Stimulated activated naive CD4-positive, alpha-beta T cell (primary cell): ENCODE results near the gene SHC3.
"Not testable (repeated sequence)": the region's sequence is repeated elsewhere in the genome, so short reads cannot be mapped to it uniquely, and the experiment has no call there.

Source experiments
- DNase-seq, 6 experiments: peaks; one replicate each; lab custom pipeline; 2025; lab: John Stamatoyannopoulos, UW

Gene SHC3, protein sequence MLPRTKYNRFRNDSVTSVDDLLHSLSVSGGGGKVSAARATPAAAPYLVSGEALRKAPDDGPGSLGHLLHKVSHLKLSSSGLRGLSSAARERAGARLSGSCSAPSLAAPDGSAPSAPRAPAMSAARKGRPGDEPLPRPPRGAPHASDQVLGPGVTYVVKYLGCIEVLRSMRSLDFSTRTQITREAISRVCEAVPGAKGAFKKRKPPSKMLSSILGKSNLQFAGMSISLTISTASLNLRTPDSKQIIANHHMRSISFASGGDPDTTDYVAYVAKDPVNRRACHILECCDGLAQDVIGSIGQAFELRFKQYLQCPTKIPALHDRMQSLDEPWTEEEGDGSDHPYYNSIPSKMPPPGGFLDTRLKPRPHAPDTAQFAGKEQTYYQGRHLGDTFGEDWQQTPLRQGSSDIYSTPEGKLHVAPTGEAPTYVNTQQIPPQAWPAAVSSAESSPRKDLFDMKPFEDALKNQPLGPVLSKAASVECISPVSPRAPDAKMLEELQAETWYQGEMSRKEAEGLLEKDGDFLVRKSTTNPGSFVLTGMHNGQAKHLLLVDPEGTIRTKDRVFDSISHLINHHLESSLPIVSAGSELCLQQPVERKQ

DNA sequence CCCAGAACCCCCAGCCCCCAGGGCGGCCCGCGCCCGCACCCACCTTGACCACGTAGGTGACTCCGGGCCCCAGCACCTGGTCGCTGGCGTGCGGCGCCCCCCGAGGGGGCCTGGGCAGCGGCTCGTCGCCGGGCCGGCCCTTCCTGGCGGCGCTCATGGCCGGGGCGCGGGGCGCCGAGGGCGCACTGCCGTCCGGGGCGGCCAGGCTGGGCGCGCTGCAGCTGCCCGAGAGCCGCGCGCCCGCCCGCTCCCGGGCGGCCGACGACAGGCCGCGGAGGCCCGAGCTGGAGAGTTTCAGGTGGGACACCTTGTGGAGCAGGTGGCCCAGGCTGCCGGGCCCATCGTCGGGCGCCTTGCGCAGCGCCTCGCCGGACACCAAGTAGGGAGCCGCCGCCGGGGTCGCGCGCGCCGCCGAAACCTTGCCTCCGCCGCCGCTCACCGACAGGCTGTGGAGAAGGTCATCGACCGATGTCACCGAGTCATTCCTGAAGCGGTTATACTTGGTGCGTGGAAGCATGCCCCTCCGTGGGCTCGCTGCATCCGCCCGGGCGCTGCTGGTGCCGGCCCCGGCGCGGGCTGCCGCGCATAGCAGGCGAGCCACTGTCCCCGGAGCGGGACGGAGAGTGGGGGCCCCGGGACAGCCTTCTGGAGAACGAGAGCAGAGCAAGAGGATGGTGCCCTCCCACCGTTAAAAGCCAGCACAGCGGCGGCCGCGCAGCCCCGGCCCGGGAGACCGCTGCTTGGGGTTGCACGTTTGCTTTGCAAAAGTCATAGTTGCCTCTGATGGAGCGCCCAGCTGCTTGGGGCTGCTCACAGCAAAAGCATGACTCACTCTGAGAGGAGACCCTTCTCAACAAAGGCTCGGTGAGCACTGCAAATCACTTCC is at the start of gene SHC3:
Gene SHC3, minus strand, starts transcription at position 875 of the 886 bp plus-strand sequence. Its CDS starts 358 bp downstream, at position 517.
- no peak for DNase-seq

DNA sequence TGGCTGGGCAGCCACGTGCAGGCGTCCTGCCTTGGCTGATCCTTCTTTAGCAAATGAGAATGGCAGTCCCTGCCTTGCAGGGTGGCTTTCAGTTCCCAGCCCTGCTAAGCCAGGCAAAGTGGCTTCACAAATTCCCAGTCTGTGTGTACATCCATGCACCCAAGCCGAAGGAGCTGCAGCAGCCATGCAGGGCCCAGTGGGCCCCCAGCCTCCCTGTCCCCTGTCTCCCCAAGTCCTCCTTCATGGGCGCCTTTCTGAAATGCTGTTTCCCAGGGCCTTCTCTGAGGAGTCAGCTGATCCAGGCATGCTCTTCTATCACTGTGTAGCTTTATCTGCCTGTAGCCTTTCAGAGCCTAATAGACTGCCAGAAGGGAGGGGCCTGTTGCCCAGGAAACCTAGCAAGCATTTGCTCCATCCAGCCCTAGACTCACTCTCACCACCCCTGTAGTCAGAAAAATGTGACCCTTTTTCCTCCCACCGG is 47.4 kb upstream of the SHC3 start:
- DNase-seq, result no peak

DNA sequence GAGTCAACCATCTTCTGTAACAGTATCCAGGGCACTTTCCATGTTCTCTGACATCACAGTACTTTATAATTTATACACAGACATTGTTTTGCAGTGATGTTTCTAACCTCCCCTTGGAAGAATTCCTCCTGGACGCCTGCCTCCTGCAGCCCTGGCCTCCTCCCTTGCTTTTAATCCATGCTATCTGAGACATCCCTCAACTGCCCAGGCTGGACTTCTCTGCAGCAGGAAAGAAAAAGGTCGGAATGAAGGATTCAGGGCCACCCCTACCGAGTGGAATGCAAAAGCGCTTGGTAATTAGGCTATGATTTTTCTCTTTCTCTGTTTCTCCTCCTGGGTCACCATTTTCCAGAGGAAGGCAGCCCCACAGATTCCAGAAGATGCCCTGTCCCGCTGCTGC is 47.0 kb upstream of the SHC3 start:
- no peak for DNase-seq

DNA sequence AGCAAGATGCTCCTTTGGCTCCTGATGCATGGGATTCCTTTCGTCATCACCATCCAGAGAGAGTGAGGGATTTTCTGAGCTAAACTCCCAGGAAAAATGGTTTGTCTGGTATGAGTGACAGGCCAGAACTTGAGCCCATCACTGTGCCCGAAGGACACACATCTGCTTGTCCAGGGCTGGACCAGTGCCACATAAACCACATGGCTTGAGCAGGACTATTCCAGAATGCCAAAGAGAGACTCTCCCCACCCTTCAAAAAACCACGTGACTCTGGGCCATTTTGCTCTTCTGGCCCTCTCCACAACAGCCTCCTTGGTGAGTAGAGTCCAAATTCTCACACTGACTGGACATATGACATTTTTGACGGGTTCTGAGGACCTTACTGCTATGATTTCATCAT is 46.4 kb upstream of the SHC3 start:
- no peak for DNase-seq

DNA sequence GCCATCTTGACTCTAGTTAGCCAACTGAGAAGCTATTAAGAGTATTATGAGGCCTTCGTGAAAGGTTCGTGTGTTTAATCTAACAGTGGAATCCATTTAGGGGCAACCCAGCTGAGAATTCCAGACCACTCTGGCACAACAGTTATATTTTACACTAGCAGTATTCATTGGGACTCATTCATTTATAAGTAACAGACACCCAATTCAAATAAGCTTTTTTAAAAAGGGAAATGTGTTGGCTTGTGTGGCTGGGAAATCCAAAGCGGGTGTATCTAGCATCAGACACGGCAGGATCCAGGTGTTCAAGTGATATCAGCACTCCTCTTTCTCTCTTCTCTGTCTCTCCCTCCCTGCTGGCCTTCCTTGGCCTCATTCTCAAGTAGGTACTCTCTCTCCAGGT is 46.0 kb upstream of the SHC3 start:
- DNase-seq, result no peak

DNA sequence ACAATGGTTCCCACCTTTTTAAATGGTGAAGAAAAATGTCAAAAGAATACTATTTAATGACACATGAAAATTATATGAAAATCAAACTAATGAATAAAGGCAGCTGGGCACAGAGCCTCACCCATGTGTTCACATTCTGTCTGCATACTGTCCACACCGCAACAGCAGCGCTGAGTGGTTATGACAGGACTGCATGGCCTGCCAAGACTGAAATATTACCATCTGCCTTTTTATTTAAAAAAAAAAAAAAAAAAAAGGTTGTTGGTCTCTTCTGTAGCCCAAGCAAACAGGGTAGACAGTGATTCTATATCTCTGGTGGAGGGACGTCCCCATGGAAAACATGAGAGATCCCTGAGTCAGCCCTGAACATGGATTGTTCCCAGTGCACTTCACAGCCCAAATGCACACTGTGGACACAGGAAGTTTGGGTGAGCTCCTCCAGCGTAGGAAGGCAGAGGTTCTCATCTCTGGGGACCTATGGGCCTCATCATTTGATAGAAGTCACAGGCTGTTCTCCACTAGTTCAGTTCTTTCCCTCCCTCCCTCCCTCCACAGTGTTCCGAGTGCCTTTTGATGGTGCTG is 44.9 kb upstream of the SHC3 start:
- no peak for DNase-seq

DNA sequence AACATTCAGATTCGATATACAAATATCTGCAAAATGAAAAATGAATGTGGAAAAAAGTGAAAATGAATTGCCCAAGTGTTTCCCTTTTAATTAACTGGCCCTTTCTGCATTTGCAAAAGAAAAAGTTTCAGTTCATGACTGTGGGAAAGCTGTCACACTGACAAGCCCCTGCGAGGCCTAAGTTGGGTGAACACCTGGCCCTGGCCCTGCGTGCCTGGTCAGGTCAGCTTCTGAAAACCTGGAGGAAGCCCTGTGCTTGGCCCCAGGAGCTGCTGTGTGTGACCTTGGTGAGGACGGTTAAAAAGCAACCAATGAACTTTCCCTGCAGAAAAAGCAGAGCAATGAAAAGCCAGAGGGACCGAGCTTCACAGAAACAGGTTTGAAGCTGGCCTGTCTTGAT is 41.0 kb upstream of the SHC3 start:
- no peak for DNase-seq

DNA sequence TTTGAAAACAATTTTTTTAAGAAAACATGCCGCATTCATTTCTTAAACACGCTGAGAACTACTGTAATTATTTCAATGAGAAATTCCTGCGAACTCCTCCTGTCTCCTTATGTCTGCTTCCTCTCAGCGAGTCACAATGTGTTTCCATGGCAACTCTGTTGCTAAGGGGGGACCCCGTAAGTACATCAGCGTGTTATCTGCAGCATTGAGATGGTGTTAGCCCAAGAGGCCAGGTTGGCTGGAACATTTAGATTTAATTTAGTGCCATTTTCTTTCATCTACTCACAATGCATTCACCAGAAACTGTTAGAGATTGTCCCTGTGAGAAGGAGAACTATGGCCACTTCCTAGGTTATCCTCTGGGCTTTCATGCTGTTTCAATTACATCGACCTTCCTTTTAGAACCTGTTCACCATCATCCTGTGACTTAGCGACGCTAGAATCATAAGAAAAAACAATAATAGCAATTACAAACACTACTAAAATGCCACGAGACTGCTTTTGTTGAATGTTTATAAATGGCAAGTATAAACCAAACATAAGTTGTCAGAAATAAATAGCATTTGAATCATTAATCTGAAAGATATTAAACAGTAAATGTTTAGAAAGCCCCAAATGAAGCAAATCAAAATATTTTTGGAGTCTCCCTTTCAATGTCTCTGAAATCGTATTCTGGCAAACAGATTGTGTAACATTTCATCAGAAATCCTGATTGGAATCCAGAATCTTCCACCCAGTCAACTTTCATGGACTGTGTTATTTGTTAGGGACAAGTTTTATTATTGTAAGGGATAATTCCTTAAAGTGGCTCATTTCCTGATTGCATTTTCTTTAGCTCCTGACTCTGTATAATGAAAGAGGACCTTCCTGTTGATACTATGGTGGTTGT is 39.7 kb upstream of the SHC3 start:
- no peak for DNase-seq

DNA sequence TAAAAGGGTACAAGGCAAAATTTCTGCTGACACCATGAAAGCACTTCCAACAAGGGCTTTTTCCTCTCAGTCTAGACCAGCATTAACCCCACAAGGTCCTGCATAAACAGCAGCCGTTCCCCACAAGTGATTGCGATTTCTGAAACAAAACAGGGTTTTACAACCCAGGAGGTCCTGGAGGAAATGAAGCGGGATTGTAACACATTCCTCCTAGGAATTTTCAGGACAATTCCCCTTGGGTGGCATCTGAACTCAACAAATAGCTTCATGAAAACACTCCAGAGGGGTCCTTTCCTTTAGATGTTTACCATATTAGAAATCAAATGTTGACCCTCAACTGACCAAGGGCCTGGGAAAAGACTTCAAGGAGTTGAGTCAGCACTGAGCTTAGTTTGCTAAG is 36.7 kb upstream of the SHC3 start:
- DNase-seq, result no peak

DNA sequence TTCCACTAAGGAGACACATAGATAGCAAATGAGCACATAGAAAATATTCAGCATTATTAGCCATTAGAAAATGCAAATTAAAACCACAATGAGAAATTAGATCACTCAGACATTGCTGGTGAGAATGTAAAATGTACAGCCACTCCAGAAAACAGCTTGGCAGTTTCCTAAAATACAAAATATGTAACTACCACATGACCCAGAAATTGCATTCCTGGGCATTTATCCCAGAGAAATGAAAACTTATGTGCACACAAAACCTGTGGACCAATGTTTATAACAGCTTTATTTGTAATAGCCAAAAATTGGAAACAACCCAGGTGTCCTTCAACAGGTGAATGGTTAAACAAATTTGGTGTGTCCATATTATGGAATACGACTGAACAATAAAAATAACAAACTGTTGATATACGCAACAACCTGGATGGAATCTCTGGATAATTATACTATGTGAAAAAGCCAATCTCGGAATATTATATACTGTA is 34.8 kb upstream of the SHC3 start:
- DNase-seq, result no peak

DNA sequence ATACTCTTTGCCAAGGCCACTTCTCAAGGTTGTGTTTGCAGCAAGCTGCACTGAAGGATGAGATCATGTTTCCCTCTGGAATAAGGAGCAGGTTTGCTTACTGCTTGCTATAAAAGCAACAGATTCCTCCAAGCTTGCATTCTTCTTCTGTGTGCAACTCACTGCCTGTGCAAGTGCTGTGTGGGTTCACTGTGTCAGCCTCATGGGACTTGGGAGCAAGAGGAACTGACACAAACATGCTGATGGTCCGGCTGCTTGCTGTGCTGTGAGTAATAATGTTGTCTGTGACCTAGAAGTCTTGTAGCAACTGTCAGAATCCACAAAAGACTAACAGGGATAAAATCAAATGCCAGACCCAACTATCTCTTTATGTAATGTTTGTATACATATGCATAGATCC is 33.6 kb upstream of the SHC3 start:
- no peak for DNase-seq

DNA sequence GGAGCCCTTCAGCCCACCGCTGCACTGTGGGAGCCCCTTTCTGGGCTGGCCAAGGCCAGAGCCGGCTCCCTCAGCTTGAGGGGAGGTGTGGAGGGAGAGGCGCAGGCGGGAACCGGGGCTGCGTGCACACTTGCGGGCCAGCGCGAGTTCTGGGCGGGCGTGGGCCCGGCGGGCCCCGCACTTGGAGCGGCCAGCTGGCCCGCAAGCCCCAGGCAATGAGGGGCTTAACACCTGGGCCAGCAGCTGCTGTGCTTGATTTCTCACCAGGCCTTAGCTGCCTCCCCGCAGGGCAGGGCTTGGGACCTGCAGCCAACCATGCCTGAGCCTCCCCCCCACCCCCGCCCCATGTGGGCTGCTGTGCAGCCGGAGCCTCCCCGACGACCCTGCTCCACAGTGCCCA is 30.7 kb upstream of the SHC3 start:
- not testable (repeated sequence) for DNase-seq

DNA sequence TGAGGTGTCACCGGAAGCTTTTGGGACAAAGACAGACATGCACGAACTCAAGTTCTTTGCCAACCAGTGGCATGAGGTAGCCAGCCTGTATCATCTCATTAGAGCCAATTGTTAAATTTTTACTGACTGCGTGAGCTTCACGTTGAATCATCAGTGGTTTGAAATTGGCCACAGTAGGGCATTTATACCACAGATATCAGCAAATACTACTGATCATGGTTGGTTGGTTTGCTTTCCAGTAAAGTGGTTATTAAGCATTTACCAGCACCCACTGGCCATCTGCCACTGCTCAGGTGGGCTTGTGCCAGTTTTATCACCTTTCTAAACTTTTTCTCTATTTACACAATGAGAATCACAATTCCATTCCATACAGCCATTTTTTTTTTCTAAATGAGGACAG is 28.4 kb upstream of the SHC3 start:
- DNase-seq, result no peak

DNA sequence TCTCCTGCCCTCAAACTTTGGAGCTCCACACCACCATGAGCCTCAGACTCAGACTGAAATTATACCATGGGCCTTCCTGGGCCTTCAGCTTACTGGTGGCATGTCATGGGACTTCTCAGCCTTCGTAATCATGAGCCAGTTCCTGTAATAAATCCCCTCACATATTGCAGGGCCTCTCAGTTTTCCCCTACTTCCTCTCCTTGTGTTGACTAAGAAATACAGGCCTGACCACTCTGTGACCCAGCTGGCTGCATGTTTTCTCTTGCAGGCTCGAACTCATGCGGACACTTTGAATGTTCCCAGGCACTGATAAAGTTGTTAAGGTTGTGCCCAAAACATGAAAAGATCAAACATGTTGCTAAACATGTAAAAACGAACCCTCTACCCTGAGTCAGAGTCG is 26.2 kb upstream of the SHC3 start:
- no peak for DNase-seq

DNA sequence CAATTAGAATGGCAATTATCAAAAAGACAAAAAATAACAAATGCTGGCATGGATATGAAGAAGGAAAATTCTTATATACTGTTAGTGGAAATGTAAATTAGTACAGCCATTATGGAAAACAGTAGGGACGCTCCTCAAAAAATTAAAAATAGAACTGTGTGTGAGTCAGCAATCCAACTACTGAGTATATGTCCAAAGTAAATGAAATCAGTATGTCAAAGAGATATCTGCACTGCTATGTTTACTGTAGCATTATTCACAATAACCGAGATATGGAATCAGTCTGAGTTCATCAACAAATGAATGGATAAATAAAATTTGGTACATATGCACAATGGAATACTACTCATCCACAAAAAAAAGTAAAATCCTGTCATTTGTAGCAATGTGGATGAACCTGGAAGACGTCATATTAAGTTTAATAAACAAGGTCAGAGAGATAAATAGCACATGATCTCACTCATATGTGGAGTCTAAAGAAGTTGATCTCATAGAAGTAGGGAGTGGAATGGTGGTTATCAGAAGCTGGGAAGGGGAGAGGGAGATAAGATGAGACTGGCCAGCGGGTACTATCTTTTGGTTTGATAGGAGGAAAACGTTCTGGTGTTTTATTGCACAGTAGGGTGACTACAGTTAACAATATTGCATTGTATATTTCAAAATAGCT is 16.6 kb upstream of the SHC3 start:
- no peak for DNase-seq

DNA sequence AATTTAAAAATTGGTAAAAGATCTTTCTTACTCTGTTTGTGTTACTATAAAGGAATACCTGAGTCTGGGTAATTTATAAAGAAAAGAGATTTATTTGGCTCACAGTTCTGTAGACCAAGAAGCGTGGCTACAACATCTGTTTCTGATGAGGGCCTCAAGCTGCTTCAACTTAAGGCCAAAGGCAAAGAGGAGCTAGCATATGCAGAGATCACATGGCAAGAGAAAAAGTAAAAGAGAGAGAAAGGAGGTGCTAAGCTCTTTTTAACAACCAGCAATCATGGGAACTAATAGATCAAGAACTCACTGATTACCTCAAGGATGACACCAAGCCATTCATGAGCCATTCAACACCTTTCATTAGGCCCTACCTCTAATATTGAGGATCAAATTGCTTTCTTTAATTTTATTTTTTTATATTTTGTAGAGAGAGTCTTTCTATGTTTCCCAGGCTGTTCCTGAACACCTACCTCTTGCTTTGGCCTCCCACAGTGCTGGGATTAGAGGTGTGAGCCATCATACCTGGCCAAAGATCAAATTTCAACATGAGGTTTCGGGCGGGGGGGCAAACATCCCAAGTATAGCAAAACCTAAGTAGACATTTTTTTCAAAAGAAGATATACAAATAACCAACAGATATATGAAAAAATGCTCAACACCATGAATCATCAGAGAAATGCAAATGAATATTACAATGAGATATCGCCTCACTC is 16.0 kb upstream of the SHC3 start:
- no peak for DNase-seq

DNA sequence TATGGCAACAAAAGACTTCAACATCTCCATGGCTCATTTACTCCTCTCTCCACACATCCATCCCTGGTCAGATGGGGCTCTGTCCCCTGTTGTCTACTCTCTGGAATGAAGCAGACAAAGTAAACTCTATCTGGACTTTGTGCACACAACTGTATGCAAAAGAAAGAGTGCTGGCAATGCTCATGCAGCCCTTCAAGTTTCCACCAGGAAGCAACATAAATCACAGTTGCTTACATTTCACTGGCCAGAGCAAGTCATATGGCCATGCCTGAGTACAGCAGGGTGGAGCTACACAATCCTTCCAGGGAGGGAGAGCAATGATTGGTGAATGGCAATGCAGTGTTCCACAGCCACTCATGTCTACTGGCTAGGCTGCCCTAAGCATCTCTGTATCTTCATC is 12.4 kb upstream of the SHC3 start:
- DNase-seq, result no peak

DNA sequence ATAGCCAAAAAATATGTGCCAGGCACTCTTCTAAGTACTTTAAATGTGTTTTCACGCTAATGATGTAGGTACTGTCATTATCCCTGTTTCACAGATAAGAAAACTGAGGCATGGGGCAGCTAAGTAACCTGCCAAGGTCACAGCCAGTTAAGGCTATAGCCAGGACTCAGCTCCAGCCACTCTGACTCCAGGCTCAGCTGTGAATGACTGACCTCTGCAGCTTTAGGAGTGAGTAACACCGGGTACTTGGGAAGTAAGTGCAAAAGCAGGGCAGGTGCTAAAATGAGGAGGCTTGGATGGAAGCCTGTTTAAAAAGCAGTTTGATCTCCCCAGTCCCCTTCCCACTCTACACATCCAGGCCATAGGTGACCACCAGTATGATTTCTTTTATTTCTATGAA is 10.6 kb upstream of the SHC3 start:
- no peak for DNase-seq

DNA sequence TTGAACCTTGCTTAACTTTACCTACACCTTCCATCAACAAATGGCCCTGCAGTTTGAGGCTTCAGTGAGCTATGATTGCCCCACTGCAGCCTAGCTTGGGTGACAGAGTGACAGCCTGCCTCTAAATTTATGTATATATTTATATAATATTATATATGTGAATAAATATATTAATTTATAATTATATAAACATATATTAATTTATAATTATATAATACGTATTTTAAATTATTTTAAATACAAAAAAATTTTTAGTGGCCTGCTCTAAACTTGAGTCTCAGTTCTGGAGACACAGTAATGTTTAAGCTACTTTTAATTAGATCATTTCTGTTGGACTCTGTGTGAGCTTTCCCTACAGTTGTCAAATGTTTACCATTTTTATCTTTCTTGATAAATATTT is 9.3 kb upstream of the SHC3 start:
- DNase-seq, result no peak

DNA sequence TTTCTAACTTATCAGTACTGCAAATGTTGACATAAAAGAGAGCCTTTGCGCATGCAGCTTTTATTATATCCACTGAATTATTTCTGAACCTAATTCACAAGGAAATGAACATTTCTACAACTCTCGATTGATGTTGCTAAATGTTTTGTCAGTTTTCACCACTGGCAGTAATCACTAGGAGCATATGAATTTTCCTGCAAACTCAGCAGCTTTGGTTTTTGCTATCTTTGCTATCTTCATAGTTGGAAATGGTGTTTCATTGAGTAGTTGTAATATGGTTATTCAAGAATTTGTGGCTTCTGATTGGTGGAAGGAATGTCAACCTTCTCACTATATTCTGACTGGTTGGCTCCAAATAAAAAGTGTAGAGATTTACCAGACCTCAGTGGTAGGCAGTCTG is 8.9 kb upstream of the SHC3 start:
- DNase-seq, result no peak
